HepG2 (cell line): ENCODE results near the gene C5. TPM values are rescaled to one million over a fixed set of nuclear protein-coding genes. Genes with fewer than 3 reads are reported as not detected.

ENCODE experiments used
- ATF3 ChIP-seq: sonication (generic); formaldehyde crosslinking; IDR thresholded peaks from 2 replicates; pipeline ENCODE4 v1.4.0; 2020; ENCODE audit warnings: missing genetic modification reagents
- PRPF4 ChIP-seq: fragments of 200-400 bp; formaldehyde crosslinking; IDR thresholded peaks from 2 replicates; pipeline ENCODE4 v1.6.1; 2016; ENCODE audit warnings: low read length, low read depth; ENCODE audit not compliant: poor library complexity, severe bottlenecking
- RBM22 ChIP-seq: fragments of 200-400 bp; formaldehyde crosslinking; optimal IDR thresholded peaks from 2 replicates; pipeline ENCODE3; 2017; ENCODE audit warnings: mild to moderate bottlenecking, low read length, moderate library complexity
- SOX13 ChIP-seq, 3 experiments: fragments of 450-650 bp in 1 of 3; sonication (generic) in 1 of 3; formaldehyde crosslinking in 1 of 3; IDR thresholded peaks in 2 of 3; conservative IDR thresholded peaks in 1 of 3; 2 replicates each; pipeline versions ENCODE4 v1.5.0 to v1.6.1; 2016 to 2020; ENCODE audit warnings: antibody characterized with exemption in 1 of 3, mild to moderate bottlenecking in 1 of 3, missing compliant biosample characterization in 1 of 3, missing genetic modification reagents in 1 of 3, moderate library complexity in 1 of 3
- TBL1XR1 ChIP-seq: fragments of 150-350 bp; IDR thresholded peaks from 2 replicates; pipeline ENCODE4 v1.6.1; 2014; ENCODE audit warnings: borderline replicate concordance, low read length; ENCODE audit not compliant: partially characterized antibody
- ZFP62 ChIP-seq: sonication (generic); formaldehyde crosslinking; IDR thresholded peaks from 2 replicates; pipeline ENCODE4 v1.4.0; 2020; ENCODE audit warnings: missing genetic modification reagents
- ZNF124 ChIP-seq: sonication (generic); formaldehyde crosslinking; IDR thresholded peaks from 2 replicates; pipeline ENCODE4 v1.4.0; 2020; ENCODE audit warnings: missing genetic modification reagents
- ZNF350 ChIP-seq: sonication (generic); formaldehyde crosslinking; IDR thresholded peaks from 2 replicates; pipeline ENCODE4 v1.4.0; 2020; ENCODE audit warnings: mild to moderate bottlenecking, low read depth, missing genetic modification reagents, borderline replicate concordance
- ZNF670 ChIP-seq: sonication (generic); formaldehyde crosslinking; IDR thresholded peaks from 2 replicates; pipeline ENCODE4 v1.8.0; 2022; ENCODE audit warnings: mild to moderate bottlenecking, missing genetic modification reagents, borderline replicate concordance
- ZNF674 ChIP-seq: sonication (generic); formaldehyde crosslinking; IDR thresholded peaks from 2 replicates; pipeline ENCODE4 v1.5.0; 2020; ENCODE audit warnings: low read depth, mild to moderate bottlenecking, missing genetic modification reagents
- ZNF770 ChIP-seq: sonication (generic); formaldehyde crosslinking; IDR thresholded peaks from 2 replicates; pipeline ENCODE4 v1.5.0; 2020; ENCODE audit warnings: mild to moderate bottlenecking, missing genetic modification reagents
- polyA plus RNA-seq, 8 experiments: library from polyadenylated mRNA; depleted of rRNA in 3 of 8; stranded (reverse) in 7 of 8; unstranded in 1 of 8; fragments of >200 nt; fragmentation: Illumina TruSeq in 4 of 8; extraction: Trizol in 4 of 8; gene quantifications; 2 replicates each; pipeline versions ENCODE4 v1.2.1 to v1.2.3, GENCODE V29; 2011 to 2016; ENCODE audit warnings: low read depth in 4 of 8, missing spikeins in 1 of 8, mixed read lengths in 1 of 8; ENCODE audit not compliant: insufficient read depth in 1 of 8
- total RNA-seq, 5 experiments: library from RNA; depleted of rRNA; stranded (reverse); fragments of >200 nt; fragmentation: Illumina TruSeq; extraction: Trizol; gene quantifications; 2 replicates each; pipeline ENCODE4 v1.2.3, GENCODE V29; 2016; ENCODE audit warnings: low read depth in 1 of 5
- TF ChIP-seq, protein P1 (sequence below): sonication (generic); formaldehyde crosslinking; IDR thresholded peaks from 2 replicates; pipeline ENCODE4 v1.5.1; 2020; ENCODE audit warnings: mild to moderate bottlenecking, missing genetic modification reagents
- TF ChIP-seq, protein P2 (sequence below): sonication (generic); formaldehyde crosslinking; IDR thresholded peaks from 2 replicates; pipeline ENCODE4 v1.9.0; 2021; ENCODE audit warnings: missing genetic modification reagents, mild to moderate bottlenecking, borderline replicate concordance
- TF ChIP-seq, protein P3 (sequence below): sonication (generic); formaldehyde crosslinking; IDR thresholded peaks from 2 replicates; pipeline ENCODE4 v1.4.0; 2020; ENCODE audit warnings: missing genetic modification reagents

The C5 gene
- total and polyA plus RNA-seq, 2 of the 13 experiments (the other 11 are each of a cell fraction or from before 2014, with no cell fraction given): 57.6 to 192 TPM

DNA sequence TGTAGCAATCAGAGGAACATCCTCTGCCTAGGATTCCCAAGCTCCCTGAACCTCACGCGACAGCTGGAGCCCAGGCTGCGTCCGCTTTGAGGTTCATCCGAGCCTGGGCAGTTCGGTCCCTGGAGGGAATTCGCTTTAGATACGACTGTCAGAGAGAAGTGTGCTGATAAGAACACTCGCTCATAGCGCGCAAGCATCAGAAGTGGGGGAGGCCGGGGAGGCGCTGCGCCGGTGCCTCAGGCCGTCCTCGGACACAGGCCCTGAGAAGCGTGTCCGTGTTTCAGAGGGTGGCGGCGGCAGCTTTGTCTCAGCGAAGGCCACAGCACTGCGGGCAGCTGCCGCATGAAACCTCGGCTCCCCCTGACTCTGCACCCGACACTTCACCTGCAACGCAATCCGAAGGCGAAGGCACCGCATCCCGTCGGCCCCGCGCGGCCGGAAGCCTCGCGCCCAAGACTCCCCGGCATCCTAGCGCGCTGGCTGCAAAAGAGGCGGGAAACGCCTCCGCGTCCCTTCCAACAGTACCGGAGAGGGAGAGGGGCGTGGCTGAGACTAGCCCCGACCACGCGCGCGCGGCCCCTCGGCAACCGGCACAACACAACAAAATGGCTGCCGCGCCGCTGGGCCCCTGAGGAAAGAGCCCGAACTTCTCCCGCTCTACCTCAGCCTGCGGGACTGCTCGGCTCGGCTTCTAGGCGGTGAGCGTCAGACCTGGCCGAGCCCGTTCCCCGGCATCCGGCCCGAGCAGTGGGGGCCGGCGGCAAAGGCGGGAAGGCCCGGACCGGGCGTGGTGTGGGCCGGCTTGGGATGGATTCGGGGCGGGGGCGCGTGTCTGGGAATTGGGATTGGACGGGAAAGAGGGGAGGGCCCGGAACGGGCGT, 24.5 kb upstream of the C5 start, which contains the start of gene CNTRL (continued):
- TF ChIP-seq PRPF4 (no peak), RBM22 (no peak), ZFP62 (CRISPR knock-in tag) (no peak), SOX13 (IDR thresholded peaks at IDR 0.05) (no peak), SOX13 (CRISPR knock-in tag; conservative IDR thresholded peaks at IDR 0.05 in 1 of 2, IDR thresholded peaks at IDR 0.05 in 1 of 2) (peak in 1 of 2 experiments; percentile 40; a peak in 1 of 4 replicates), TBL1XR1 (no peak), ZNF770 (CRISPR knock-in tag) (peak; percentile 80), ZNF124 (CRISPR knock-in tag) (peak; percentile 96), ATF3 (no peak), ZNF350 (CRISPR knock-in tag) (peak; percentile 98), ZNF670 (CRISPR knock-in tag) (peak; percentile 92; the same call in 1 of the 2 replicates), ZNF674 (CRISPR knock-in tag) (no peak; the same call in 1 of the 2 replicates)
- TF ChIP-seq, protein P1, sequence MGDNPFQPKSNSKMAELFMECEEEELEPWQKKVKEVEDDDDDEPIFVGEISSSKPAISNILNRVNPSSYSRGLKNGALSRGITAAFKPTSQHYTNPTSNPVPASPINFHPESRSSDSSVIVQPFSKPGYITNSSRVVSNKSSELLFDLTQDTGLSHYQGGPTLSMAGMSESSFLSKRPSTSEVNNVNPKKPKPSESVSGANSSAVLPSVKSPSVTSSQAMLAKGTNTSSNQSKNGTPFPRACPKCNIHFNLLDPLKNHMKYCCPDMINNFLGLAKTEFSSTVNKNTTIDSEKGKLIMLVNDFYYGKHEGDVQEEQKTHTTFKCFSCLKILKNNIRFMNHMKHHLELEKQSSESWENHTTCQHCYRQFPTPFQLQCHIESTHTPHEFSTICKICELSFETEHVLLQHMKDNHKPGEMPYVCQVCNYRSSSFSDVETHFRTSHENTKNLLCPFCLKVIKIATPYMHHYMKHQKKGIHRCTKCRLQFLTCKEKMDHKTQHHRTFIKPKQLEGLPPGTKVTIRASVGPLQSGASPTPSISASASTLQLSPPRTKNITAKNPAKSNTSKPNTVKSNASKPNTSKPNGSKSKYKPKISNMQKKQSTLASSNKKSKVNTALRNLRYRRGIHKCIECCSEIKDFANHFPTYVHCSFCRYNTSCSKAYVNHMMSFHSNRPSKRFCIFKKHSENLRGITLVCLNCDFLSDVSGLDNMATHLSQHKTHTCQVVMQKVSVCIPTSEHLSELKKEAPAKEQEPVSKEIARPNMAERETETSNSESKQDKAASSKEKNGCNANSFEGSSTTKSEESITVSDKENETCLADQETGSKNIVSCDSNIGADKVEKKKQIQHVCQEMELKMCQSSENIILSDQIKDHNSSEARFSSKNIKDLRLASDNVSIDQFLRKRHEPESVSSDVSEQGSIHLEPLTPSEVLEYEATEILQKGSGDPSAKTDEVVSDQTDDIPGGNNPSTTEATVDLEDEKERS (CRISPR knock-in tag): peak; percentile 94
- TF ChIP-seq, protein P2, sequence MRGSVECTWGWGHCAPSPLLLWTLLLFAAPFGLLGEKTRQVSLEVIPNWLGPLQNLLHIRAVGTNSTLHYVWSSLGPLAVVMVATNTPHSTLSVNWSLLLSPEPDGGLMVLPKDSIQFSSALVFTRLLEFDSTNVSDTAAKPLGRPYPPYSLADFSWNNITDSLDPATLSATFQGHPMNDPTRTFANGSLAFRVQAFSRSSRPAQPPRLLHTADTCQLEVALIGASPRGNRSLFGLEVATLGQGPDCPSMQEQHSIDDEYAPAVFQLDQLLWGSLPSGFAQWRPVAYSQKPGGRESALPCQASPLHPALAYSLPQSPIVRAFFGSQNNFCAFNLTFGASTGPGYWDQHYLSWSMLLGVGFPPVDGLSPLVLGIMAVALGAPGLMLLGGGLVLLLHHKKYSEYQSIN: no peak
- TF ChIP-seq, protein P3, sequence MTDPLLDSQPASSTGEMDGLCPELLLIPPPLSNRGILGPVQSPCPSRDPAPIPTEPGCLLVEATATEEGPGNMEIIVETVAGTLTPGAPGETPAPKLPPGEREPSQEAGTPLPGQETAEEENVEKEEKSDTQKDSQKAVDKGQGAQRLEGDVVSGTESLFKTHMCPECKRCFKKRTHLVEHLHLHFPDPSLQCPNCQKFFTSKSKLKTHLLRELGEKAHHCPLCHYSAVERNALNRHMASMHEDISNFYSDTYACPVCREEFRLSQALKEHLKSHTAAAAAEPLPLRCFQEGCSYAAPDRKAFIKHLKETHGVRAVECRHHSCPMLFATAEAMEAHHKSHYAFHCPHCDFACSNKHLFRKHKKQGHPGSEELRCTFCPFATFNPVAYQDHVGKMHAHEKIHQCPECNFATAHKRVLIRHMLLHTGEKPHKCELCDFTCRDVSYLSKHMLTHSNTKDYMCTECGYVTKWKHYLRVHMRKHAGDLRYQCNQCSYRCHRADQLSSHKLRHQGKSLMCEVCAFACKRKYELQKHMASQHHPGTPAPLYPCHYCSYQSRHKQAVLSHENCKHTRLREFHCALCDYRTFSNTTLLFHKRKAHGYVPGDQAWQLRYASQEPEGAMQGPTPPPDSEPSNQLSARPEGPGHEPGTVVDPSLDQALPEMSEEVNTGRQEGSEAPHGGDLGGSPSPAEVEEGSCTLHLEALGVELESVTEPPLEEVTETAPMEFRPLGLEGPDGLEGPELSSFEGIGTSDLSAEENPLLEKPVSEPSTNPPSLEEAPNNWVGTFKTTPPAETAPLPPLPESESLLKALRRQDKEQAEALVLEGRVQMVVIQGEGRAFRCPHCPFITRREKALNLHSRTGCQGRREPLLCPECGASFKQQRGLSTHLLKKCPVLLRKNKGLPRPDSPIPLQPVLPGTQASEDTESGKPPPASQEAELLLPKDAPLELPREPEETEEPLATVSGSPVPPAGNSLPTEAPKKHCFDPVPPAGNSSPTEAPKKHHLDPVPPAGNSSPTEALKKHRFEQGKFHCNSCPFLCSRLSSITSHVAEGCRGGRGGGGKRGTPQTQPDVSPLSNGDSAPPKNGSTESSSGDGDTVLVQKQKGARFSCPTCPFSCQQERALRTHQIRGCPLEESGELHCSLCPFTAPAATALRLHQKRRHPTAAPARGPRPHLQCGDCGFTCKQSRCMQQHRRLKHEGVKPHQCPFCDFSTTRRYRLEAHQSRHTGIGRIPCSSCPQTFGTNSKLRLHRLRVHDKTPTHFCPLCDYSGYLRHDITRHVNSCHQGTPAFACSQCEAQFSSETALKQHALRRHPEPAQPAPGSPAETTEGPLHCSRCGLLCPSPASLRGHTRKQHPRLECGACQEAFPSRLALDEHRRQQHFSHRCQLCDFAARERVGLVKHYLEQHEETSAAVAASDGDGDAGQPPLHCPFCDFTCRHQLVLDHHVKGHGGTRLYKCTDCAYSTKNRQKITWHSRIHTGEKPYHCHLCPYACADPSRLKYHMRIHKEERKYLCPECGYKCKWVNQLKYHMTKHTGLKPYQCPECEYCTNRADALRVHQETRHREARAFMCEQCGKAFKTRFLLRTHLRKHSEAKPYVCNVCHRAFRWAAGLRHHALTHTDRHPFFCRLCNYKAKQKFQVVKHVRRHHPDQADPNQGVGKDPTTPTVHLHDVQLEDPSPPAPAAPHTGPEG (CRISPR knock-in tag): peak; percentile 93
